NCI-H2196 (cell line): ENCODE data around the gene THAP8.
A peak's percentile ranks its signal among the peaks of the same experiment; 100 is the strongest.

Experiments used
- DNase-seq: peaks from one replicate; lab custom pipeline; 2025; ENCODE audit not compliant: unreplicated experiment; lab: John Stamatoyannopoulos, UW

The THAP8 gene, protein sequence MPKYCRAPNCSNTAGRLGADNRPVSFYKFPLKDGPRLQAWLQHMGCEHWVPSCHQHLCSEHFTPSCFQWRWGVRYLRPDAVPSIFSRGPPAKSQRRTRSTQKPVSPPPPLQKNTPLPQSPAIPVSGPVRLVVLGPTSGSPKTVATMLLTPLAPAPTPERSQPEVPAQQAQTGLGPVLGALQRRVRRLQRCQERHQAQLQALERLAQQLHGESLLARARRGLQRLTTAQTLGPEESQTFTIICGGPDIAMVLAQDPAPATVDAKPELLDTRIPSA

DNA sequence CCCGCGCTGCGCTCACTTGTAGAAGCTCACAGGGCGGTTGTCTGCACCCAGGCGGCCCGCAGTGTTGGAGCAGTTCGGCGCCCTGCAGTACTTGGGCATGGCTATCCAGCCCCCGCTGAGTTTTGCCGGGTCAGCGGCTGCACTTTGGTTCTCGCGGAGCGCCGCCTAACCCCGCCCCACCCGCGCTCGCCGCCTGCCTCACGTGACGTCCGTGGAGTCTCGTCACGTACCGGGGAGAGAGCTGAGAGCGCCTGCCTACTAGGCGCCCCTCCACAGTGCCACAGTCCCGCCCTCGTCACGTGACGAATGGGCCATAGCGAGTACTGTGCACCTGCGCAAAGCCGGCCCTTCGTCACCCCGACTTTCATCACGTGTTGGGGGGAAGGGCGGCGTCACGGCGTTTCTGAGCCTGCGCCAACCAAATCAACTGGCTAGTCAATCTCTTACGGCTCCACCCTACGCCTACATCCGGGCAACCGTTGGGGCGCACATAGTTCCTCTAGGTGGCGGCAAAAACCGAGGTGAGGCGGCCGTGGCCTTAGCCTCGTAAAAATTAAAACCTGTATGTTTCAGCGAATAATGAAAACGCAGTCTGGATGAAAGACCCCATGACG, at the start of gene THAP8:
THAP8 (minus strand) TSS at position 167 of the 614 bp plus-strand sequence; CDS start at position 99, 68 bp downstream.
- peak; percentile 98 for DNase-seq

DNA sequence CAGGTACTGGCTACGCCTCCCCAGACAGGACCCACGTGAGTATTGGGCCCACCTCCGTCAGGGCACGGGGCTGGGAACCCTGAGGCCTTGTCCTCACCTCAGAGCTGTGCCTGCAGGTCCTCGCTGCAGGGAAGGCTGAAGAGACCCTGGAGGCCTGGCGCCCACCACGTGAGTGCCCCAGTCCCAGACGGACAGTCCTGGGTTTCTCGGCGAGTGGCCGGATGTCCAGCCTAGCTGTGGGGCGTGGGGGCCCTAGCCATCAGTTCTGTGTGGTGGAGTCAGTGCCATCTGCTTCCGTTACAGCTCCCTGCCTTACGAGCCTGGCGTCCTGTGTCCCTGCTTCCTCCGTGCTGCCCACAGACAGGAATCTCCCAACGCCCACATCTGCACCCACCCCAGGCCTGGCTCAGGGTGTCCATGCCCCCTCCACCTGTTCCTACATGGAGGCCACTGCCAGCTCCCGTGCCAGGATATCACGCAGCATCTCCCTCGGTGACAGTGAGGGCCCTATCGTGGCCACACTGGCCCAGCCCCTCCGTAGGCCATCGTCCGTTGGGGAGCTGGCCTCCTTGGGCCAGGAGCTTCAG, 49.0 kb upstream of the THAP8 start:
- DNase-seq: no peak

DNA sequence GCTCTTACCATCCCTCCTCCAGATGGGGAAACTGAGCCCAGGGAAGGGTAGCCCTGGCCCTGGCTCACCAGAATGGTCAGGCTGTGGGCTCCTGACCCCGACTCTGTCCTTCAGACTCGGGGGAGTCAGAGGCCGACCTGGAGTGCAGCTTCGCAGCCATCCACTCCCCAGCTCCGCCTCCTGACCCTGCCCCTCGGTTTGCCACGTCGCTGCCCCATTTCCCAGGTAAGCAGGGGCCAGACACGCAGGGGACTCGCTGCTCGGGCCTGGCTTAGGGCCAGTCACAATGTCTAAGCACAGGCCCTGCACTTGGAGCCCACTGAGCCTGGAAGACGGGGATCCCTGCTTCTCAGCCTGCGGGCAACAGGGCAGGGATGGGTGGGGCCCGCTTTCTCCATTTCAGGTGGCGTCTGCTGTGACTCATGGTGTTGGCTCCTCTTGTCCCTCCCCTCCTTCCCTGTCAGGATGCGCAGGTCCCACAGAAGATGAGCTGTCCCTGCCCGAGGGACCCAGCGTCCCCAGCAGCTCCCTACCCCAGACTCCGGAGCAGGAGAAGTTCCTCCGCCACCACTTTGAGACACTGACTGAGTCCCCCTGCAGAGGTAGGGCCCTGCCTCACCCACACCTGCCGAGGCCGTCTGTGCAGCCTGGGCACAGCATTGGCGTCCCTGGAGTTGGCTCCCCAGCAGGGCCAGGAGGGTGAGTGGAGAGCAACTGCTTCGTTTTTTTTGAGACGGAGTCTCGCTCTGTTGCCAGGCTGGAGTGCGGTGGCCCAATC, 47.7 kb upstream of the THAP8 start:
- no peak for DNase-seq

DNA sequence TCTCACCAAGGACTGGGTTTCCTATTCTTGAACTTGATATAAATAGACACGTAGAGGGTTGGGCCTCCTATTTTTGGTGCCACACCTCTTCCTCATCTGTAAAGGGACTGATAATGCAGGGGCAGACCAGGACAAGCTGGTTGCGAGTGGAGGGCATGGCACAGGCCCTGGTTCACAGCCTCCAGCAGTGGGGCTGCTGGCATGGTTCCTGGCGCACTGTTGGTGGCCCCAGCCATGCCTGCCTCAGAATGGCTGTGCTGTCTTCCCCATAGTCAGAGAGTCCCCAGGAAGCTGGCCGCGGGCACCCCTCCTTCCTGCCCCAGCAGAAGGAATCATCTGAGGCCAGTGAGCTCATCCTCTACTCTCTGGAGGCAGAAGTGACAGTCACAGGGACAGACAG, 46.4 kb upstream of the THAP8 start:
- no peak for DNase-seq

DNA sequence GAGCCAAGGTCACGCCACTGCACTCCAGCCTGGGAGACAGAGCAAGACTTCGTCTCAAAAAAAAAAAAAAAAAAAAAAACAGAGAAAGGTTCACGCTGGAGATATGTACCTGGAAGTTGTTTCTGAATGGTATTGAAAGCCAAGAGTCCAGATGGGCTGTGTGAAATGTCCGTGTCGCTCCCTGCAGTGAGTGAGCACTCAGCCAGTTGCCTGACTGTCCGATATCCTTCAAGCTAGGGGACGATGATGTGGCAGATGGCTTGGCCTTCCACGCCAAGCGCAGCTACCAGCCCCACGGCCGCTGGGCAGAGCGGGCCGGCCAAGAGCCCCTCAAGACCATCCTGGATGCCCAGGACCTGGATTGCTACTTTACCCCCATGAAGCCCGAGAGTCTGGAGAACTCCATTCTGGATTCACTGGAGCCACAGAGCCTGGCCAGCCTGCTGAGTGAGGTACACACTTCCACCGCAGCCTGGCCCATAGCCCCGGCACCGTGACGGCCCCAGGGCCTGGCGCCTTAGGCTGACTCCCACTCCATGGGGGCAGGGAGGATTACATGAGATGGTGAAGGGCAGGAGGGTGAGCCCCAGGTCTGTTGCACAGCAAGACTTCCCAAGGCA, 45.2 kb upstream of the THAP8 start:
- DNase-seq: no peak

DNA sequence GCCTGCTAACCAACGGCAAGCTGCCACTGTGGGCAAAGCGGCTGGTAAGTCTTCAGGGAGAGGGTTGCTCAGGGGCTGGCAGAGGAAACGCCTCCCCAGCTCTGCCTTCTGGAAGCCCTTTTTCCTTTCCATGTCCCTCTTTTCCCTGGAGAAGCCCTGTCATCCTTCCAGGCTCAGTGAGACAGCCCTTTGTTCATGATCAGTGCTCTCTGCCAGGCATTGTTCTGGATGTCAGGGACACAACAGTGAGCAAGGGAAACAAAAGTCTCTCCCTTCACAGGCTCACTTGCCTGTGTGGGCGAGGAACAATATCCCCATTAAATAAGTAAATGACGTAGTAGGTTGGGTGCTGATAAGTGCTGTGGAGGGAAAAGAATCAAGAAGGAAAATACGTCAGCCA, 43.0 kb upstream of the THAP8 start:
- no peak for DNase-seq

DNA sequence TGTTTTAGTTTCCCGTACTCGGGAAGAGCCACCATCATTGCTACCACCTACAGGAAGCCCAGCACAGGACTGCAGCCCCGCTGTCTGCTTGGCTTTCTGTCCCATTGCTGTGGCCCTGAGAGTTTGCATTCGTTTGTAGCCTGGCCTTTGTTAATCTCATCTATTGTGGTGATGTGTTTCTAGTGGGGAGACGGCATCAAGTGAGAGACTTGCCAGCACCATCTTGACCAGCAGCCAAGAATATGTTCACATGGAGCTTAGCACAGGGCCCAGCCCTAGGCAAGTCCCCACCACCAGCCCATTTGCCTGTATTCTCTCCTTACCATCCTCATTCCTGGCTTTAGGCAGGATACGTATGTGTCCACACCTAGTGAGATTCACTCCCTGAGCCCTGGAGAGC, 39.6 kb upstream of the THAP8 start:
- DNase-seq: no peak

DNA sequence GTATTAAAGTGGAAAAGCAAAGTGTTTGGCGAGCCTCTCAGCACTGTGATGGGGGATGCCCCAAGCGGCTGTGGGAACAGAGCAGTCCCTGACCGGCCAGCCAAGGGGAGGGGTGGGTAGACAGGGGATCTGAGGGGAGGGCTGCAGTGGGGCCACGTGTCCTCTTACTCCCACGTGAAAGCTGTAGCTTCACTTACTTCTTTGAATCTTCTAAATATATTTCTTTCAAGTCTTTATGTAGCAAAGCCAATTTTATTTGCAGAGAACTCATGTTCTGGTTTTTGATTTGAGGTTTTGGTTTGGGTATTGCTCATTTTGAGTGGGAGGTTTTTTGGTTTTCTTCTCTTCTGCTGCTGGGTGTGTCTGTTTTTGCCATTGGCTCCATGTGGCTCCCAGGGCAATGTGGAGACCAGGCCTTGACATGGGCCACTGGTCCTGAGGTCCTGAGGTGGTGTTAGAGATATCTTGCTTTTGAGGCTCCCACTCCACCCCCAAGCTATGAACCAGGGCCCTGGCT, 39.1 kb upstream of the THAP8 start:
- DNase-seq: no peak

DNA sequence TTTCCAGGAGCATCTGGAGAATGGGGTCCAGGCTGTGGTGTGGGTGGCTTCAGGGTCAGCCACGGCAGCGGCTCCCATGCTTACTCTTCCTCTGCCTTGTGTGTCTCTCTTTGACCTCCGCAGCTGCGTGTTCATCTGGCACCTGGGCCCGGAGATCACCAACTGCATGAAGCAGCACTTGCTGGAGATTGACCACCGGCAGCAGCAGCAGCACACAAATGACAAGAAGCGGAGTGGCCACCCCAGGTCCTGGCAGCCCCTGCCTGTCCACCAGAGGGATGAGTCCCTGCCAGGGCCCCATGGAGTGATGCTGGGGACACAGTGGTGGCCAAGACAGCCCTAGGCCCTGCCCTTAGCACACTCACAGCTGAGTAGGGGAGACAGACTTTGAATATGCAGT, 38.5 kb upstream of the THAP8 start:
- DNase-seq: no peak

DNA sequence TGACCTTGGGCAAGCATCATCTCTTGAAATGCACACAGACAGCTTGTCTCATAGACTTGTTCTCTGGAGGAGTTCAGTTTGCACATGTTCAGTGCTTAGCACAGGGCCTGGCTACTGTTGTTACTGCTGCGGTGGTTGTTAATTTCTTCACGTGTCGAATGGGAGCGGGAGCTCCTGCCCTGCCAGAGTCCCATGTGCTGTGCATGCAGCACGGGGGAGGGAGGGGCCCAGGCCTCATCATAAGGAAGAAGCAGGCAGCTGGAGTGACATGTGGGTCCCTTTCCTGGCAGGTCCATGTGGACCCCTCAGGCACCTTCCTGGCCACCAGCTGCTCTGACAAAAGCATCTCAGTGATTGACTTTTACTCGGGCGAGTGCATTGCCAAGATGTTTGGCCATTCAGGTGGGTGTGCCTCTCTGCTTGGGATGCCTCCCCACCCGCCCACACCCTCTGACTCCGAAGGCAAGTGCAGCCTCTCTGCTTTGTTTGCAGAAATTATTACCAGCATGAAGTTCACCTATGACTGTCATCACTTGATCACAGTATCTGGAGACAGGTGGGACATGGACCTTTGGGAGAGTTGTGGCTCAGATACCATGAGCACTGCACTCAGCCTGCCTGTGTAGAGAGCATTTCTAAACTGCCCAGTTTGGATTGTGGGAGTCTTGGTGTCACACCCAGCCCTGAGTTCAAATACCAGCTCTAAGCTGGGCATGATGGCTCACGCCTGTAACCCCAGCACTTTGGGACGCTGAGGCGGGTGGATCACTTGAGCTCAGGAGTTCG, 37.0 kb upstream of the THAP8 start:
- DNase-seq: no peak

DNA sequence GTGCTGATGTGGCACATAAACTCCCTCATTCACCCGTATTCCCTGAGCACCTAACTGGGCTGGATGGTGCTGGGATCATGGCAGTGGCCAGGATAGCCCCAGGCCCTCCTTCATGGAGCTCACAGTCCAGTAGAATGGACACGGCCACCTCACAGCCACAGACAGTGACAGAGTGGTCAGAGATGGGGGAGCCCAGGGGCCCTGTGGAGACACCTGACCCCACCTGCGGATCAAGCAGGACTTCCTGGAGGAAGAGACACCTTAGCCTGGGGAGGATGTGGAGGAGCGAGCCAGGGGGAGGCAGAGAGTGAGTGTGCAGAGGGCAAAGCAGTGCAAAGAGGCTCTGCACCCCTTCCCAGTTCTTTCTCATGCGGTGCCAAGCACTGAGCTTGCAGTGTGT, 35.8 kb upstream of the THAP8 start:
- DNase-seq: no peak

DNA sequence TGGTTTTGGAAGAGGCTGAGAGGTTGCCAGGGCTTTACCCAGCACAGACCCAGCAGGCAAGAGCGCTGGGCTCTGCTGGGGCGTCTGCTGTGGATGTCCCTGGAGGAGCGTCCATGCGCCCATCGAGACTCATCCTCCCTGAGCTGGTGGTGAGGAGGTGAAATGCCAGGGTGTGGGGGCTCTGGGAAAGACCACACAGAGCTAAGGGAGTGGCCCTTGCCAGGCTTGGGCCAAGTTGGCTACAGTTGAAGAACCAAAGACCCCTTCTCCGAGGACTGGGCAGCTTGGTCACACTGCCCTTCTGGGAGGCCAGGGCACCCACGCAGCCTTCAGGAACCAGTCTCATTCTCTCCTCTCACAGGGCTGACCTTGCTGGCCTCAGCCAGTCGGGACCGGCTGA, 32.2 kb upstream of the THAP8 start:
- DNase-seq: no peak

DNA sequence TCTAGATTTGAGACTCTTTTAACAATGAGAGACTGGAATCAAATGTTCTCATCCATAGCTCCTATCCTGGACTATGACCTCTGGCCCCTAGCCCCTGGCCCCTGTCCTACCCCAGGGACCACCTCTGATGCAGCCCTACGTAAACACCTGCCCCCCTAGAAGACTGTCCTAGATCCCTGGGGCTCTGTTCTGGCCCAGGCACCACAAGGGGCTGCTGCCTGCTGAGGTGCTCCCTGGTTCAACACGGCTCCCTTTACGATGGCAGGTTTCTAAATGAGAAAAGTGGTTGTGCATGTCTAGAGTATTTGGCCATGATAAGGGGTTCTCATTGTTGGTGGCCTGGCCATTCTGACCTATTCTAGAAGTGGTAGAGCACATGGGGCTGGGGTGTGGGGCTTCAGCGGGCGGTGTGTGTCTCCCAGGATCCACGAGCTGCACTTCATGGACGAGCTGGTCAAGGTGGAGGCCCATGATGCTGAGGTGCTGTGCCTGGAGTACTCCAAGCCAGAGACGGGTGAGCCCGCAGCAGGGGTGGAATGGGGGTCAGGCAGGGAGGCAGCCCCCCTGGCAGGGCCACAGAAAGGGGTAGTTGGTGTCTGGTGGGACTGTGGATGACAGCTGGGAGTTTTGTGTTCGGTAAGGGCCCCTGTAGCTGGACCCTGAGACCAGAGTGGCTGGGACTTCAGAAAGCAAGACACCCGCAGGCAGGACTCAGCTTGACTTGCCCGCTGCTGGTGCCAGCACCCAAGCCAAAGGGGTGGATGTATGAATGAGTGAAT, 30.3 kb upstream of the THAP8 start:
- DNase-seq: no peak

DNA sequence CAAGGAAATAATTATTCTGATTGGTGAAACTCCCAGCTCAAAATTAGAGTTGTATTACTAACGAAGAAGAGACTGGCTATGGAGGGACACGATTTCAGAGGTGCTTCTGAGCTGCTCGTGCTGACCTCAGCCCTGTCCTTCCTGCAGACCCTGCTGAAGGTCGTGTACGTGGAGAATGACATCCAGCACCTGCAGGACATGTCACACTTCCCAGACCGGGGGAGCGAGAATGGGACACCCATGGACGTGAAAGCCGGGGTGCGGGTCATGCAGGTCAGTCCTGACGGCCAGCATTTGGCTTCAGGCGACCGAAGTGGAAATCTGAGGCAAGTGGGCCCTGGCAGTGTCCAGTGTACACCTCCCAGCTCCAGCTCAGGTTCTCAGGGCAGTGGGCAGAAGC, 28.8 kb upstream of the THAP8 start:
- DNase-seq: no peak

DNA sequence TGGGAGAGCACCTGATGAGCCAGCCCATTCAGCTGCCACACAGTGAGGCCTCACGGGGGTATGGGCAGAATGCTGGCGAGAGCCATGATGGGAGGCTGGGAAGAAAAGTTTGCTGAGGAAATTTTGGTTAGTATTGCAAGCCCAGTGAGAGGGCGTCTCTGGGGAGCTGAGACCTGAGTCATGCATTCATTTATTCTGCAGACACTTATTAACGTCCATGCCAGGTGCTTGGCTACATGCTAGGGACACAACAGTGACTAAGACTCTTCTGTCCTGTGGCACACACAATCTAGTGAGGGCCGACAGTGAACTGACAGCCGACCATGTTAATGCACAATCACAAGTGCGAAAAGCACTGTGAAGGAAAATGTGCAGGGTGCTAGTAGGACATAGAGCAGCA, 27.8 kb upstream of the THAP8 start:
- no peak for DNase-seq

DNA sequence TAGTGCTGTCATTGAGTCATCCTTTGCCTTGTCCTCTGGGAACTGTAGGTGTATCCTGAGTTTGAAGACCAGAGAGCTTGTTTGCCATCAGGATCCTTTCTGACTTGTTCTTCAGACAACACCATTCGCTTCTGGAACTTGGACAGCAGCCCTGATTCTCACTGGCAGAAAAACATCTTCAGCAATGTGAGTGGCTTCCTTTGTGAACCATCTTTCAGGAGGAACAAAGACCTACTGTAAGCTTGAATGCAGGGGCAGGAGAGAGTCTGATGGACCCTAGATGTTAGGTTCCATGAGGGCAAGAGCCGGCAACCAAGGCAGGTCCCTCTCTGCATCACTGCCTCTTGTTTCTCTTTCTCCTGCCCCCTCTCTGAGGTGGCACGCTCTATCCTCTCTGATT, 27.3 kb upstream of the THAP8 start:
- DNase-seq: no peak

DNA sequence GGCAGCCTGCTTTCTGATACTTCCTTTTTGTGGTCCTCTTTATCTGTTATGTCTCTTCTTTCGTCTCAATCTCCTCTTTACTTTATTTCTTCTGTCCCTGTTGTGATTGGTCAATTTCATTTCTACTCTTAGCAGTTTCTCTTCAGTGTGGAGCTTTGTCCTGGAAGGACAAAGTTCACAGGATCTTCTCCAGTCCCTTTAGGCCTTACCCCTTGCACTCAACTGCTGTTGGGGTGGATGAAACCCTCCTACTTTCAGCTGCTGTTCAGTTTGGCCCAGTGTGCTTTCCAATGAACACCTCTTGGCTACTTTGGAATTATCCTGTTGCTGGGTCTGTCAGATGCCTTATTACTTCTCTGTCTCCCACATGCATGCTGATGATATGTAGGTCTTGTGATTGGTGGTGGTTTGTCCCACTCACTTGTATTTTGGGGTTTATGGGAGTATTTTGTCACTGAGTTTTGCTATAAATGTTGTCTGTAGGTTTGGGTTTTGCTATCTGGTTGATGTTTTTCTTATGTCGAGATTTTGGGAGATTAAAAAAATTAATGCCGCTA, 25.4 kb upstream of the THAP8 start:
- no peak for DNase-seq

DNA sequence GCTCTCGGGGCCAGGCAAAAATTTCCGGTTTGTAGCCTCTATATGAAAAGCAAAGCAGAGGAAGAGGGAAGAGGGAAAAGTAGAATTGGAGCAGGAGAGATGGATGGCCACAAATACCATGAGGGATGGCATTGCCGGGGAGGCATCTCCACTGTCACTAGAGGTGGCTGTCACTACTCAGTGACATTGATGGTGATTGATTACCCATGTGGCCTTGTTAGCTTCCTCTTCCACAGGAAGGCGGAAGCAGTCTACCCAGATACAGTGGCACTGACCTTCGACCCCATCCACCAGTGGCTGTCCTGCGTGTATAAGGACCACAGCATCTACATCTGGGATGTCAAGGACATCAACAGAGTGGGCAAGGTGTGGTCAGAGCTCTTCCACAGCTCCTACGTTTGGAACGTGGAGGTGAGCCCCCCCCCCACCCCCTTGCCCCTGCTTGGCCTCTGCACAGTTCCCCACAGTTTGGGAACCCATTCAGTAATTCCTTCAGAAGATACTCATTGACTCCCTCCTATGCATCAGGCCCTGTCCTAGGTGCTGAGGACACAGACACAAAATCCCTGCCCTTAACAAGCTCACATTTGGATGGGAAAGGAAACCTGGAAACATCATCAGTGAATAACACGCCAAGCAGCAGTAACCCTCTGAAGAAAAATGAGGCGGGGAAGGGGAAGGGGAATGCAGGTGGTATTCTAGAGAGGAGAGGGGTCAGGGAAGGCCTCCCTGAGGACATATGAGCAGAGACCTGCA, 19.2 kb upstream of the THAP8 start:
- DNase-seq: no peak

DNA sequence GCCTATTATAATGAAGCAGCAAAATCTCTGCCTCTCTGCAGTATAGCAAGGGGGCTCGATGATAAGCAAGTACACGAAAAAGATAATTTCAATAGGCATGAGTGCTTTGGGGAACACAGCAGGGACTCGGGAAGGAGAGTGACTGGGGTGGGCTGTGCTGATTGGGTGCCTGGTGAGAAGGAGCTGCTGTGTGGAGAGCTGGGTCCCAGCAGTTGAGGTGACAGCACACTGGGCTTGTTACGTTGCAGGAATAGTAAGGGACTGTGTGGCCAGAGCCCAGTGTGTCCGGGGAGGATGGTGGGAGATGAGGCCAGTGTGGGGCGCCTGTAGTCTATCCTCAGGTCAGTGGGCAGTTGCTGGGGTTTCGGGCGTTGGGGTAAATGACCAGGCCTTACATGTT, 18.0 kb upstream of the THAP8 start:
- no peak for DNase-seq
